ENCODE data around the gene ZNF354C.

ZNF354C gene

GRCh38 chr5:179114756-179115155 is 54.6 kb downstream of the ZNF354C start:
- peak in 1 of 2 experiments; percentile 3 for DNase-seq

GRCh38 chr5:179115307-179115706 is 55.1 kb downstream of the ZNF354C start:
- DNase-seq = no peak

GRCh38 chr5:179115845-179116524 is 55.8 kb downstream of the ZNF354C start:
- no peak for DNase-seq

- no peak for DNase-seq
Measured at GRCh38 chr5:179118338-179118737, 58.2 kb downstream of the ZNF354C start.

- peak in 1 of 2 experiments; percentile 1 for DNase-seq
Measured at GRCh38 chr5:179118756-179119414, 58.7 kb downstream of the ZNF354C start.

- peak in 1 of 2 experiments; percentile 1 for DNase-seq
Measured at GRCh38 chr5:179119415-179120170, 59.4 kb downstream of the ZNF354C start.

- DNase-seq = no peak
Measured at GRCh38 chr5:179120421-179120861, 60.3 kb downstream of the ZNF354C start.

- peak in 1 of 2 experiments; percentile 6 for DNase-seq
Measured at GRCh38 chr5:179120951-179121666, 60.9 kb downstream of the ZNF354C start.

- peak in 1 of 2 experiments; percentile 4 for DNase-seq
Measured at GRCh38 chr5:179121667-179122111, 61.5 kb downstream of the ZNF354C start.

GRCh38 chr5:179122411-179123108 is 62.4 kb downstream of the ZNF354C start:
- DNase-seq = peak in 1 of 2 experiments; percentile 3

GRCh38 chr5:179123109-179123426 is 62.9 kb downstream of the ZNF354C start:
- DNase-seq = no peak

GRCh38 chr5:179123491-179124272 is 63.5 kb downstream of the ZNF354C start:
- peak in 1 of 2 experiments; percentile 5 for DNase-seq

- DNase-seq = peak in 1 of 2 experiments; percentile 4
Measured at GRCh38 chr5:179124273-179124852, 64.2 kb downstream of the ZNF354C start.

- DNase-seq = no peak
Measured at GRCh38 chr5:179124853-179125788, 64.9 kb downstream of the ZNF354C start.

- no peak for DNase-seq
Measured at GRCh38 chr5:179125789-179126505, 65.8 kb downstream of the ZNF354C start.

- no peak for DNase-seq
Measured at GRCh38 chr5:179126506-179126991, 66.4 kb downstream of the ZNF354C start.

GRCh38 chr5:179127136-179128040 is 67.2 kb downstream of the ZNF354C start:
- DNase-seq = no peak

GRCh38 chr5:179128041-179128365 is 67.8 kb downstream of the ZNF354C start:
- DNase-seq = no peak

Data from activated T-cell treated with anti-CD3 and anti-CD28 coated beads, Interleukin-2, amount 50 U/mL, for 48 hours (primary cell).